Cardiac septum (tissue), 1 donor: ENCODE measurements around the gene GALT. TPM values are rescaled to one million over a fixed set of nuclear protein-coding genes. Genes with fewer than 3 reads are reported as not detected.
A peak's percentile ranks its signal among the peaks of the same experiment; 100 is the strongest.

Experiments
- DNase-seq: peaks from one replicate; pipeline ENCODE4 v3.0.0-alpha.2; 2020; ENCODE audit warnings: low spot score
- intact Hi-C: fragments of 100-400 bp; cut with DNase I; formaldehyde crosslinking; loops from one replicate; pipeline ENCODE4 v1.14.0; 2022
- total RNA-seq: library from RNA; stranded (reverse); fragmentation: NEBNext Ultra II Directional; extraction: Animal tissue kit (Norgen Biotek cat#: 25700); gene quantifications from one replicate; pipeline ENCODE4 v1.2.1, GENCODE V29; 2021
- donor health status: DM: no; HTN: no; CAD: no.

The GALT gene
- total RNA-seq, 1 donor from 2014 or later, result 42.4 TPM

- intact Hi-C loops, result loop anchor here (5.0 kb wide), 2 partner anchors 33 to 57 kb away; partner anchors contain the start of gene RPP25L
- no peak for DNase-seq
These were observed 1.6 kb upstream of the GALT start for GRCh38 chr9:34644766-34645314.

- intact Hi-C loops, result loop anchor here (5.0 kb wide), 2 partner anchors 35 to 55 kb away; partner anchors contain the start of gene RPP25L
These were observed 569 bp downstream of the GALT start for GRCh38 chr9:34647084-34647403.

GRCh38 chr9:34647651-34648050 lies 1.2 kb downstream of the GALT start:
- intact Hi-C loops, result loop anchor here (5.0 kb wide), 2 partner anchors 35 to 55 kb away; partner anchors contain the start of gene RPP25L
- no peak for DNase-seq

More at GRCh38 chr9:34647084-34647403, 569 bp downstream of the GALT start:
- no peak for DNase-seq

GRCh38 chr9:34648673-34649072 lies 2.2 kb downstream of the GALT start:
- intact Hi-C loops, result loop anchor here (5.0 kb wide), 2 partner anchors 36 to 54 kb away; partner anchors contain the start of gene RPP25L
- no peak for DNase-seq

GRCh38 chr9:34650816-34651215 lies 4.3 kb downstream of the GALT start:
- intact Hi-C loops, result no loop called here
- DNase-seq, result no peak

- intact Hi-C loops, result no loop called here
- DNase-seq, result no peak
These were observed 4.8 kb downstream of the GALT start for GRCh38 chr9:34651321-34651720.

GRCh38 chr9:34651876-34652601 lies 5.6 kb downstream of the GALT start, which contains the start of gene IL11RA:
Gene IL11RA, plus strand, starts transcription at chr9:34652185. Its CDS starts 3,033 bp downstream, at chr9:34655218.
- intact Hi-C loops, result no loop called here
- DNase-seq, result peak; percentile 94

GRCh38 chr9:34652602-34653000 lies 6.1 kb downstream of the GALT start:
- intact Hi-C loops, result no loop called here
- no peak for DNase-seq

GRCh38 chr9:34653151-34654072 lies 6.9 kb downstream of the GALT start:
- intact Hi-C loops, result no loop called here

GRCh38 chr9:34654323-34655051 lies 8.0 kb downstream of the GALT start:
- DNase-seq, result peak; percentile 84
- intact Hi-C loops, result no loop called here

More at GRCh38 chr9:34653151-34654072, 6.9 kb downstream of the GALT start:
- DNase-seq, result no peak

- no peak for DNase-seq
- intact Hi-C loops, result no loop called here
These were observed 8.9 kb downstream of the GALT start for GRCh38 chr9:34655394-34655793.

- DNase-seq, result no peak
- intact Hi-C loops, result no loop called here
These were observed 10.5 kb downstream of the GALT start for GRCh38 chr9:34656992-34657391.

- no peak for DNase-seq
These were observed 12.0 kb downstream of the GALT start for GRCh38 chr9:34658461-34658860.

GRCh38 chr9:34659592-34660253 lies 13.2 kb downstream of the GALT start:
- DNase-seq, result no peak
- intact Hi-C loops, result no loop called here

More at GRCh38 chr9:34658461-34658860, 12.0 kb downstream of the GALT start:
- intact Hi-C loops, result no loop called here

- intact Hi-C loops, result no loop called here
- DNase-seq, result no peak
These were observed 16.2 kb downstream of the GALT start, which contains the start of gene CCL27 for GRCh38 chr9:34662526-34663302. Gene CCL27, minus strand, starts transcription at chr9:34662657. Its CDS starts 24 bp downstream, at chr9:34662633.

GRCh38 chr9:34663303-34663605 lies 16.8 kb downstream of the GALT start:
- DNase-seq, result no peak
- intact Hi-C loops, result no loop called here

- intact Hi-C loops, result loop anchor here (5.0 kb wide), 1 partner anchor 38 kb away; no protein-coding TSS in a partner anchor
- DNase-seq, result peak; percentile 87
These were observed 18.0 kb downstream of the GALT start for GRCh38 chr9:34664281-34665066.
